GM10266 (cell line): ENCODE measurements around the gene GPR27.

ENCODE experiments used
- DNase-seq: peaks from one replicate; pipeline ENCODE4 v3.0.0; 2012; ENCODE audit errors: extremely low spot score
- TF ChIP-seq, protein P1 (sequence below): IDR thresholded peaks from 2 replicates; pipeline ENCODE4 v1.5.1; 2012; ENCODE audit warnings: mild to moderate bottlenecking, low read depth; ENCODE audit not compliant: control insufficient read depth, insufficient read depth; ENCODE audit errors: missing control alignments

Gene GPR27

GRCh38 chr3:71733319-71733718 is 20.3 kb upstream of the GPR27 start:
- no peak for DNase-seq
- TF ChIP-seq, protein P1, sequence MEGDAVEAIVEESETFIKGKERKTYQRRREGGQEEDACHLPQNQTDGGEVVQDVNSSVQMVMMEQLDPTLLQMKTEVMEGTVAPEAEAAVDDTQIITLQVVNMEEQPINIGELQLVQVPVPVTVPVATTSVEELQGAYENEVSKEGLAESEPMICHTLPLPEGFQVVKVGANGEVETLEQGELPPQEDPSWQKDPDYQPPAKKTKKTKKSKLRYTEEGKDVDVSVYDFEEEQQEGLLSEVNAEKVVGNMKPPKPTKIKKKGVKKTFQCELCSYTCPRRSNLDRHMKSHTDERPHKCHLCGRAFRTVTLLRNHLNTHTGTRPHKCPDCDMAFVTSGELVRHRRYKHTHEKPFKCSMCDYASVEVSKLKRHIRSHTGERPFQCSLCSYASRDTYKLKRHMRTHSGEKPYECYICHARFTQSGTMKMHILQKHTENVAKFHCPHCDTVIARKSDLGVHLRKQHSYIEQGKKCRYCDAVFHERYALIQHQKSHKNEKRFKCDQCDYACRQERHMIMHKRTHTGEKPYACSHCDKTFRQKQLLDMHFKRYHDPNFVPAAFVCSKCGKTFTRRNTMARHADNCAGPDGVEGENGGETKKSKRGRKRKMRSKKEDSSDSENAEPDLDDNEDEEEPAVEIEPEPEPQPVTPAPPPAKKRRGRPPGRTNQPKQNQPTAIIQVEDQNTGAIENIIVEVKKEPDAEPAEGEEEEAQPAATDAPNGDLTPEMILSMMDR, result no peak

DNA sequence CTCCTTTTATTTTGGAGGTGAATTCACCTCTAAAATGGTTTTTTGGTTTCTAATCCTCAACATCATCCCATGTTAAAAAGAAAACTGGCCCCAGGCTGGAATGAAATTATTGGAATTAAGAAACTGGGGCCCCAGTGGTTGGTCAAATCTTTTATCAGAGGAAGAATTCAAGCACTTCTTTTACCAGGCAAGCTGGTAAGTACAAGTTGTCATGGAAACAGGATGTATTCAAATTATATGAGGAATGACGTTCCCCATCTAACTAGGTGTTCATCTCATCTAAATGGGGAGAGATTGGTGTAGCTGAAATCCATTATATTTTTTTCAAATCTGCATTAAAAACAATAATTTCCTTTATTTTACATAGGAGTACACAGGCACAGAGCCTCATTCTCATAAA is 18.8 kb upstream of the GPR27 start:
- DNase-seq, result no peak

DNA sequence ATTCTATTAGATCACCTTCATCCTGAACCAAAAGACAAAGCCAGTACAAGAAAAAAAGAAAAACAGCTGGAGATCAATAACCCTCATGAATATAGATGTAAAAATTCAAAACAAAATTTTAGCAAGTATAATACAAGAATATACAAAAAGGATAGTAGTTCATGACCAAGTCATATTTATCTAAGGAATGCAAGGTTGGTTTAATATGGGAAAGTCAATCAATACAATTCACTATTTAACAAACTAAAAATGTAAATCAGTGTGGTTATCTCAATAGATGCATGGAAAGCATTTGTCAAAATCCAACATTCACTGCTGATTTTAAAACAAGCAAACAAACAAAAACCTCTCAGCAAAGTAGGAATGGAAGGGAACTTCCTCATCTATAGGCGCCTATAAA is 11.0 kb upstream of the GPR27 start:
- TF ChIP-seq, protein P1, result no peak
- DNase-seq, result no peak

More for the DNA sequence above, 18.8 kb upstream of the GPR27 start:
- TF ChIP-seq, protein P1, result no peak

- no peak for DNase-seq
- TF ChIP-seq, protein P1, result no peak
These were observed 8.9 kb upstream of the GPR27 start for GRCh38 chr3:71744738-71745137.

DNA sequence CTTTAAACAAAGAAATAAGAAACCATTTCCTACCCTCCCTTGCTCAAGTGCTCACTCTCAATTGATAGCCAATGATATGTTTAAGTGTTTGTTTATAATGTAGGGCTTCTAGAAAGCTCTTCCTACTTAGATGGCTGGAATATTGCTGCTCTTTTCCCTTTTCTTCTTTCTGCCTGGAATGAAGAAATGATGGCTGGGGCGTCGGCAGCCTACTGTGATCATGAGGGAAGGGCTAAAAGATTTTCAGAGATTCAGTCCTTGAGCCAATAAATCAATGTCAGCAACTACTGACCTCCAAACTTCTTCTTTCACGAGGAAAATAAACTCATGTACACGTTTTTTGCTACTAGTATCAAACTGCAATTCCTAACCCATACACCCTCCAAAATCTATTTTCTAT is 2.1 kb upstream of the GPR27 start:
- TF ChIP-seq, protein P1, result no peak

DNA sequence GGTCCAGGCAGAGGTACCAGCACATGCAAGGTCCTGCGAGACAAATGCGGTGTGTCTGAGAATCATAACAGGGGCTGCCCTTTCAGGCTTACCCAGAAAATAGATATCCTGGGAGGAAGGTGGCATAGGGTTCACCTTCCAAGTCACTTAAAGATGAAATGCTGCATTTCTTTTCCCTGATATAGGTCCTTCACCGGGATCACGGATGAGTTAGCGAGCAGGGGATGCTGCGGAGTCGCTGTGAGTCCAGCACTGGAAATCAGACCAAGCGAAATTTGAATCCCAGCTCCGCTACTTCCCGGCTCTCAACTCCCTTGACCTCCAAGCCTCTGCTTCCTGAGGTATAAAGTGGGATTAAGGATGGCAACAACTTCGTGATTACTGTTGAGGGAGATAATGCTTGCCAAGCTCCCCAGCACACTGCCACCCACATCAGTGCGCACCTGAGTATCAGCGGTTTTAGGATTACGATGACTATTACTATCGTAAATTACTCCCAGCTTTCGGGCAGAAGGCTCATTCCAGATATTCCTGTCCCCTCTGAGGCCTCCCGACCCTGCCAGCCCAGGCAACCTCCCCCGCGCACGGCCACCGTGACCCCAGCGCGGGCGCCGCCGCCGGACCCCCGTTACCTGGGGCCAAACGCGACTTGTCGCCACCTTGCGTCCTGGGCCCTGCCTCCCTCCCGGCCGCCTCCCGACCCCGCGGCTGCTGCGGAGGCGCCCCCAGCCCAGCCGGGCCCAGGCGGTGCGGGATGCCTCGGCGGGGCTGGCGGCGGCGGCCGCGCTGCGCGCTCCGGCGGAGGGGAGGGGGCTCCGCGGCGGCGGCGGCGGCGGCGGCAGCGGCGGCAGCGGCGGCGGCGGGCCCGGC is 589 bp upstream of the GPR27 start:
- DNase-seq, result no peak
- TF ChIP-seq, protein P1, result no peak

More for the DNA sequence above, 2.1 kb upstream of the GPR27 start:
- no peak for DNase-seq

- TF ChIP-seq, protein P1, result no peak
- no peak for DNase-seq
These were observed 1.1 kb downstream of the GPR27 start for GRCh38 chr3:71754610-71755253.
